ENCODE data around the gene SYNE2. TPM values are rescaled to one million over a fixed set of nuclear protein-coding genes. Genes with fewer than 3 reads are reported as not detected.
"Not testable (repeated sequence)": the region's sequence is repeated elsewhere in the genome, so short reads cannot be mapped to it uniquely, and the experiment has no call there.

Gene SYNE2
- total RNA-seq, 1 donor, result 13.4 TPM

GRCh38 chr14:63863004-63863403, 10.2 kb downstream of the SYNE2 start:
- TF ChIP-seq CTCF (IDR thresholded peaks at IDR 0.05; ENCODE audit: insufficient read depth, low read depth, low read length), result no peak
- DNase-seq (ENCODE audit: low read depth), result no peak
- no peak overlapping the region for H3K4me3 ChIP-seq (ENCODE audit: low read depth, low read length)

GRCh38 chr14:63864775-63865174, 12.0 kb downstream of the SYNE2 start:
- DNase-seq (ENCODE audit: low read depth), result not testable (repeated sequence)
- H3K4me3 ChIP-seq (ENCODE audit: low read depth, low read length), result peak overlapping the region; percentile 21

- TF ChIP-seq CTCF (IDR thresholded peaks at IDR 0.05; ENCODE audit: insufficient read depth, low read depth, low read length), result no peak
- H3K4me3 ChIP-seq (ENCODE audit: low read depth, low read length), result no peak overlapping the region
- DNase-seq (ENCODE audit: low read depth), result peak; percentile 38
Measured at GRCh38 chr14:63867933-63868921, 15.4 kb downstream of the SYNE2 start.

GRCh38 chr14:63869940-63870752, 17.3 kb downstream of the SYNE2 start:
- not testable (repeated sequence) for DNase-seq (ENCODE audit: low read depth); H3K4me3 ChIP-seq (ENCODE audit: low read depth, low read length)

GRCh38 chr14:63870753-63871037, 17.9 kb downstream of the SYNE2 start:
- not testable (repeated sequence) for H3K4me3 ChIP-seq (ENCODE audit: low read depth, low read length); DNase-seq (ENCODE audit: low read depth)

- no peak for DNase-seq (ENCODE audit: low read depth)
- no peak for TF ChIP-seq CTCF (IDR thresholded peaks at IDR 0.05; ENCODE audit: insufficient read depth, low read depth, low read length)
Measured at GRCh38 chr14:63874223-63874622, 21.4 kb downstream of the SYNE2 start.

GRCh38 chr14:63875311-63875710, 22.5 kb downstream of the SYNE2 start:
- DNase-seq (ENCODE audit: low read depth), result peak; percentile 59
- H3K4me3 ChIP-seq (ENCODE audit: low read depth, low read length), result no peak overlapping the region
- TF ChIP-seq CTCF (IDR thresholded peaks at IDR 0.05; ENCODE audit: insufficient read depth, low read depth, low read length), result no peak

More at GRCh38 chr14:63874223-63874622, 21.4 kb downstream of the SYNE2 start:
- H3K4me3 ChIP-seq (ENCODE audit: low read depth, low read length), result no peak overlapping the region

- no peak overlapping the region for H3K4me3 ChIP-seq (ENCODE audit: low read depth, low read length)
- DNase-seq (ENCODE audit: low read depth), result peak; percentile 36
- TF ChIP-seq CTCF (IDR thresholded peaks at IDR 0.05; ENCODE audit: insufficient read depth, low read depth, low read length), result no peak
Measured at GRCh38 chr14:63877550-63877939, 24.7 kb downstream of the SYNE2 start.
